MM.1S (cell line): ENCODE measurements around the gene PALD1.

Source experiments
- DNase-seq: peaks from one replicate; pipeline ENCODE4 v3.0.0-alpha.2; 2015
- H2AFZ ChIP-seq: fragments of 300-600 bp; sonication (generic); 2 replicates; pipeline ENCODE4 v1.6.0; 2016; ENCODE audit warnings: antibody characterized with exemption, low read length
- H3F3A ChIP-seq: fragments of 300-600 bp; sonication (generic); 2 replicates; pipeline ENCODE4 v1.6.1; 2016; ENCODE audit warnings: mild to moderate bottlenecking, antibody characterized with exemption, low read length, moderate library complexity, mixed read lengths; ENCODE audit not compliant: insufficient read depth
- H3K27ac ChIP-seq: fragments of 300-600 bp; sonication (generic); 2 replicates; pipeline ENCODE4 v1.5.1; 2016; ENCODE audit warnings: mild to moderate bottlenecking, low read length
- H3K27me3 ChIP-seq: fragments of 300-600 bp; sonication (generic); replicated peaks from 2 replicates; pipeline ENCODE4 v1.6.0; 2016; ENCODE audit warnings: low read length; ENCODE audit not compliant: insufficient read depth
- H3K36me3 ChIP-seq: fragments of 300-600 bp; sonication (generic); replicated peaks from 2 replicates; pipeline ENCODE4 v1.6.1; 2016; ENCODE audit warnings: mild to moderate bottlenecking, low read length, mixed read lengths; ENCODE audit not compliant: insufficient read depth
- H3K4me1 ChIP-seq: fragments of 300-600 bp; sonication (generic); 2 replicates; pipeline ENCODE4 v1.6.1; 2016; ENCODE audit warnings: low read length, mixed read lengths
- H3K4me2 ChIP-seq: fragments of 300-600 bp; sonication (generic); 2 replicates; pipeline ENCODE4 v1.6.0; 2016; ENCODE audit warnings: low read depth, low read length
- H3K4me3 ChIP-seq: fragments of 300-600 bp; sonication (generic); 2 replicates; pipeline ENCODE4 v1.5.1; 2016; ENCODE audit warnings: low read length, mixed read lengths
- H3K79me2 ChIP-seq: fragments of 300-600 bp; sonication (generic); 2 replicates; pipeline ENCODE4 v1.6.1; 2016; ENCODE audit warnings: mixed run types, low read length, mixed read lengths
- H3K9ac ChIP-seq: fragments of 300-600 bp; sonication (generic); 2 replicates; pipeline ENCODE4 v1.6.1; 2016; ENCODE audit warnings: low read length, mixed read lengths
- H3K9me2 ChIP-seq: fragments of 300-600 bp; sonication (generic); replicated peaks from 2 replicates; pipeline ENCODE4 v1.6.1; 2016; ENCODE audit warnings: mild to moderate bottlenecking, low read length, mixed read lengths; ENCODE audit not compliant: insufficient read depth
- H3K9me3 ChIP-seq: fragments of 300-600 bp; sonication (generic); replicated peaks from 2 replicates; pipeline ENCODE4 v1.6.1; 2016; ENCODE audit warnings: mild to moderate bottlenecking, low read length, mixed read lengths; ENCODE audit not compliant: insufficient read depth
- H4K20me1 ChIP-seq: fragments of 300-600 bp; sonication (generic); 2 replicates; pipeline ENCODE4 v1.6.1; 2016; ENCODE audit warnings: mild to moderate bottlenecking, low read length, moderate library complexity, mixed read lengths; ENCODE audit not compliant: insufficient read depth
- EZH2 ChIP-seq: fragments of 300-600 bp; sonication (generic); optimal IDR thresholded peaks from 2 replicates; pipeline ENCODE3; 2017; ENCODE audit warnings: low read depth, mild to moderate bottlenecking, antibody characterized with exemption, low read length, mixed read lengths
- EZH2phosphoT487 ChIP-seq: fragments of 300-600 bp; sonication (generic); IDR thresholded peaks from 2 replicates; pipeline ENCODE4 v1.6.1; 2018; ENCODE audit warnings: antibody characterized with exemption, low read length
- TF ChIP-seq, protein P1 (sequence below): fragments of 300-600 bp; sonication (generic); IDR thresholded peaks from 2 replicates; pipeline ENCODE4 v1.5.1; 2016; ENCODE audit warnings: antibody characterized with exemption, low read length, mixed read lengths

PALD1 gene

DNA sequence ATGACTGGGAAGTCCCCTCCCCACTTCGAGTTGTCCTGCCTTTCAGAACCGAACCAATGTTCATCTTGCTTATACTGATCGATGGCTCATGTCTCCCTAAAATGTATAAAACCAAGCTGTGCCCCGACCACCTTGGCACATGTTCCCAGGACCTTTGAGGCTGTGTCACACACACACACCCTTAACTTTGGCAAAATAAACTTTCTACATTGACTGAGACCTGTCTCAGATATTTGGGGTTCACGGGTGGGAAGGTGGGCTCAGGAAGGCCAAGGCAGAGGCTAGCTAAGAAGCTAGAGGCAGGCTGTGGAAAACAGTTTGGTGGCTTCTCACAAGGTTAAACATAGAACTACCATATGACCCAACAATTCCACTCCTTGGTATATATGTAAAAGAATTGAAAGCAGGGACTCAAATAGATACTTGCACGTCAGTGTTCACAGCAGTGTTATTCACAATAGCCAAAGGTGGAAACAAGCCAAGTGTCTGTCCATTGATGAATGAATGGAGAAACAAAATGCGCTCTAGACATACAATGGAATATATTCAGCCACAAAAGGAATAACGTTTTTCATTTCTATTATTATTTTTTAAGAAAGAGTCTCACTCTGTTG, 108.6 kb downstream of the PALD1 start:
- Histone ChIP-seq H3F3A (no peaks in the 10 kb centered on the region), H3K27me3 (no peaks in the 10 kb centered on the region), H3K4me2 (no peak overlapping the region), H3K4me3 (no peak overlapping the region), H3K36me3 (no peaks in the 10 kb centered on the region), H3K79me2 (no peaks in the 10 kb centered on the region), H3K4me1 (no peaks in the 10 kb centered on the region), H3K9ac (no peak overlapping the region), H3K9me2 (no peaks in the 10 kb centered on the region), H2AFZ (no peak overlapping the region), H3K27ac (no peak overlapping the region), H3K9me3 (no peaks in the 10 kb centered on the region), H4K20me1 (no peaks in the 10 kb centered on the region)
- TF ChIP-seq EZH2 (no peak), EZH2phosphoT487 (no peak)
- TF ChIP-seq, protein P1, sequence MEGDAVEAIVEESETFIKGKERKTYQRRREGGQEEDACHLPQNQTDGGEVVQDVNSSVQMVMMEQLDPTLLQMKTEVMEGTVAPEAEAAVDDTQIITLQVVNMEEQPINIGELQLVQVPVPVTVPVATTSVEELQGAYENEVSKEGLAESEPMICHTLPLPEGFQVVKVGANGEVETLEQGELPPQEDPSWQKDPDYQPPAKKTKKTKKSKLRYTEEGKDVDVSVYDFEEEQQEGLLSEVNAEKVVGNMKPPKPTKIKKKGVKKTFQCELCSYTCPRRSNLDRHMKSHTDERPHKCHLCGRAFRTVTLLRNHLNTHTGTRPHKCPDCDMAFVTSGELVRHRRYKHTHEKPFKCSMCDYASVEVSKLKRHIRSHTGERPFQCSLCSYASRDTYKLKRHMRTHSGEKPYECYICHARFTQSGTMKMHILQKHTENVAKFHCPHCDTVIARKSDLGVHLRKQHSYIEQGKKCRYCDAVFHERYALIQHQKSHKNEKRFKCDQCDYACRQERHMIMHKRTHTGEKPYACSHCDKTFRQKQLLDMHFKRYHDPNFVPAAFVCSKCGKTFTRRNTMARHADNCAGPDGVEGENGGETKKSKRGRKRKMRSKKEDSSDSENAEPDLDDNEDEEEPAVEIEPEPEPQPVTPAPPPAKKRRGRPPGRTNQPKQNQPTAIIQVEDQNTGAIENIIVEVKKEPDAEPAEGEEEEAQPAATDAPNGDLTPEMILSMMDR = no peak
- no peak for DNase-seq

DNA sequence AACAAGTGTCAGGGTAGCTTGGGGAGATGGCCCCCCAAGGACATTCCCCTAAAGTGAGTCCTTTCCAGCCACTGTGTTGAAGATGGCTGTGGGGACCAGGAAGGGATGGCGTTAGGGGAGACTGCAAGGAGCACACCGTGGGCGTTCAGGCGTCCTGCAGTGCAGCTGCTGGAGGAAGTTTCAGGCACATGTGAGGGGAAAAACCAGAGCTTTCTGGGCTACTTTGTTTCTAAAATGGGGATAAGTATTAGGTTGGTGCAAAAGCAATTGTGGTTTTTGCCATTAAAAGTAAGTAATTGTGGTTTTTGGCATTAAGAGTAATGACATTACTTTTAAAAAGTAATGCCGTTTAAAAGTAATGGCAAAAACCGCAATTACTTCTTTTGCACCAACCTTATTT, 109.7 kb downstream of the PALD1 start:
- Histone ChIP-seq H3K27ac (no peak overlapping the region), H3K4me2 (no peak overlapping the region), H3K9me3 (no peaks in the 10 kb centered on the region), H3K4me1 (no peaks in the 10 kb centered on the region), H3K4me3 (no peak overlapping the region), H3K79me2 (no peaks in the 10 kb centered on the region), H3K36me3 (no peaks in the 10 kb centered on the region), H3K9ac (no peak overlapping the region), H3K9me2 (no peaks in the 10 kb centered on the region), H3K27me3 (no peaks in the 10 kb centered on the region), H2AFZ (no peak overlapping the region), H3F3A (no peaks in the 10 kb centered on the region), H4K20me1 (no peaks in the 10 kb centered on the region)
- TF ChIP-seq EZH2phosphoT487 = no peak
- no peak for DNase-seq

DNA sequence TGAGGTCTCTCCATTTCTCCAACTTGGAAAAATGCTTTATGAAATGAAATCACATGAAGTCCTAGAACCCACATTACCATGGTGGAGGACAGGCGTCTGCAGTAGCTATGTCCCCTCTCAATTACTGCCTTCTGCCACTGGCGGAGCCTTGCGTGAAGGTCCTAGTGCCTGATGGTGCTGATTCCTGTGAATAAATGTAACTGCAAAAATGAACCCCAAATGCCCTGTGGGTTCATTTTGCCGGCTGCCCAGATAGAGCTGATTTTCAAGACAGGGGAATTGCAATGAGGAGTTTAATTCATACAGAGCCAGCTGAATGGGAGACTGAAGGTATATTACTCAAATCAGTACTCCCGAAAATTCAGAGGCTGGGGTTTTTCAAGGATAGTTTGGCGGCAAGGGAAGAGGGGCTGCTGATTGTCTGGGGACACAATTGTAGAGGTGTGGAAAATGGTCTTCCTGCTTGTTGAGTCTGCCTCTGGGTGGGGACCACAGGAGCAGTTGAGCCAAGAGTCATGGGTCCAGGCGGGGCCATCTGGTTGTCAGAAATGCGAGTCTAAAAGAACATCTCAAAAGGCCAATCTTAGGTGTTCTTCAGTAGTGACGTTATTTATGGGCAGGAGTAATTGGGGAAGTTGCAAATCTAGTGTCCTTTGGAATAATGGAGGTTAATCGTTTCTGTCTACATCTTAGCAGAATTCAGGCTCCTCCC, 110.4 kb downstream of the PALD1 start:
- no peaks in the 10 kb centered on the region for H3K9me3 ChIP-seq
- no peak overlapping the region for H2AFZ ChIP-seq
- H3K4me1 ChIP-seq = no peaks in the 10 kb centered on the region

DNA sequence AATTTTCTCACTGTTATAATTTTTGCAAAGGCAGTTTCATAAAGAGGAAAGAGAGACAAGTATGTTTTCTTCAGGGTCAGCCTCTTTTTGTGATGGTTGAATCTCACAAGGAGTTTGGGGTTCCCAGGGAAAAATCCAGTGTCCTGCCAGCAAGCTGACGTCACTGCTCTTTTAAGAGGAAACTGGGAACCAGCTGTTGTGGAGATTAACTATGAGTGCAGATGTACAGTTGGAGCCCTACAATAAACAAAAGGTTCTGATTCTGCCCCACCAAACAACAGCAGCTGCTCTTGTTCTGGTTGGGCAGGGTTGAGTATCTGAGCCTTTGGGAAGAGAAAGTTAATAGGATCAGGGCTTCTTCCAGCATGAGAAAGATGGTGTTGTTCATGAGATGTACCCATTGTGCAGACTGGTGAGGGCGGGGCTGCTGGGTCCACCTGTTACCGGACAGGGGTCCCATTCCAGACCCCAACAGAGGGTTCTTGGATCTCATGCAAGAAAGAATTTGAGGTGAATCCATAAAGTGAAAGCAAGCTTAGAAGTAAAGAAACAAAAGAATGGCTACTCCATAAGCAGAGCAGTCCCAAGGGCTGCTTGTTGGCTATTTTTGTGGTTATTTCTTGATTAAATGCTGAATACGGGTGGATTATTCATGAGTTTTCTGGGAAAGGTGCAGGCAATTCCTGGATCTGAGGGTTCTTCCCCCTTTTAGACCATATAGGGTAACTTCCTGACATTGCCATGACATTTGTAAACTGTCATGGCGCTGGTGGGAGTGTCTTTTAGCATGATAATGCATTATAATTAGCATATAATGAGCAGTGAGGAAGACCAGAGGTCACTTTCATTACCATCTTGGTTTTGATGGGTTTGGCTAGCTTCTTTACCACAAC, 111.4 kb downstream of the PALD1 start:
- no peak for DNase-seq
- Histone ChIP-seq H3K9ac (no peak overlapping the region), H3K27ac (no peak overlapping the region), H3K4me1 (no peaks in the 10 kb centered on the region), H3K9me3 (no peaks in the 10 kb centered on the region), H4K20me1 (no peaks in the 10 kb centered on the region), H2AFZ (no peak overlapping the region), H3K4me2 (no peak overlapping the region), H3K4me3 (no peak overlapping the region), H3F3A (no peaks in the 10 kb centered on the region), H3K9me2 (no peaks in the 10 kb centered on the region), H3K27me3 (no peaks in the 10 kb centered on the region), H3K36me3 (no peaks in the 10 kb centered on the region), H3K79me2 (no peaks in the 10 kb centered on the region)
- no peak for TF ChIP-seq EZH2phosphoT487
- TF ChIP-seq, protein P1 = no peak
- TF ChIP-seq EZH2 = no peak

More for the DNA sequence above, 110.4 kb downstream of the PALD1 start:
- no peak overlapping the region for H3K9ac ChIP-seq
- H4K20me1 ChIP-seq = no peaks in the 10 kb centered on the region
- TF ChIP-seq EZH2 = no peak
- H3K27me3 ChIP-seq = no peaks in the 10 kb centered on the region
- no peak for DNase-seq
- H3K36me3 ChIP-seq = no peaks in the 10 kb centered on the region
- no peaks in the 10 kb centered on the region for H3K9me2 ChIP-seq
- H3K79me2 ChIP-seq = no peaks in the 10 kb centered on the region
- no peak overlapping the region for H3K27ac ChIP-seq
- no peaks in the 10 kb centered on the region for H3F3A ChIP-seq
- no peak overlapping the region for H3K4me3 ChIP-seq
- no peak overlapping the region for H3K4me2 ChIP-seq
